ENCODE results near the gene MTA3.
"Not testable (repeated sequence)": the region's sequence is repeated elsewhere in the genome, so short reads cannot be mapped to it uniquely, and the experiment has no call there.

MTA3 gene

GRCh38 chr2:42607101-42607637, 38.7 kb downstream of the MTA3 start:
- peaks cover 17% of the 10 kb centered on the region for H3K36me3 ChIP-seq (ENCODE audit: insufficient read depth, low read length)

GRCh38 chr2:42613281-42614064, 45.0 kb downstream of the MTA3 start:
- TF ChIP-seq POLR2AphosphoS5 (IDR thresholded peaks at IDR 0.05; ENCODE audit: borderline replicate concordance, low read depth, low read length) (no peak), FOXP2 (optimal IDR thresholded peaks at IDR 0.05; ENCODE audit: control extremely low read depth, extremely low read length, insufficient read depth) (no peak), EZH2 (IDR thresholded peaks at IDR 0.05) (no peak)
- H3K27ac ChIP-seq = no peak overlapping the region
- DNase-seq (ENCODE audit: low read depth, low spot score) = no peak

More at GRCh38 chr2:42607101-42607637, 38.7 kb downstream of the MTA3 start:
- TF ChIP-seq FOXP2 (optimal IDR thresholded peaks at IDR 0.05; ENCODE audit: control extremely low read depth, extremely low read length, insufficient read depth) (no peak), POLR2AphosphoS5 (IDR thresholded peaks at IDR 0.05; ENCODE audit: borderline replicate concordance, low read depth, low read length) (no peak), EZH2 (IDR thresholded peaks at IDR 0.05) (no peak)
- DNase-seq (ENCODE audit: low read depth, low spot score) = no peak
- H3K27ac ChIP-seq = no peak overlapping the region
- H3K9ac ChIP-seq (ENCODE audit: insufficient read length) = no peak overlapping the region
- H3K9me3 ChIP-seq (ENCODE audit: low read depth, low read length) = no peaks in the 10 kb centered on the region
- no peak overlapping the region for H3K4me3 ChIP-seq

GRCh38 chr2:42614838-42615237, 46.4 kb downstream of the MTA3 start:
- Histone ChIP-seq H3K36me3 (ENCODE audit: insufficient read depth, low read length) (peaks cover 27% of the 10 kb centered on the region), H3K27ac (no peak overlapping the region), H3K9me3 (ENCODE audit: low read depth, low read length) (no peaks in the 10 kb centered on the region), H3K9ac (ENCODE audit: insufficient read length) (no peak overlapping the region), H3K4me3 (no peak overlapping the region)
- no peak for DNase-seq (ENCODE audit: low read depth, low spot score)
- TF ChIP-seq POLR2AphosphoS5 (IDR thresholded peaks at IDR 0.05; ENCODE audit: borderline replicate concordance, low read depth, low read length) (no peak), FOXP2 (optimal IDR thresholded peaks at IDR 0.05; ENCODE audit: control extremely low read depth, extremely low read length, insufficient read depth) (no peak), EZH2 (IDR thresholded peaks at IDR 0.05) (no peak)

More at GRCh38 chr2:42613281-42614064, 45.0 kb downstream of the MTA3 start:
- Histone ChIP-seq H3K4me3 (no peak overlapping the region), H3K36me3 (ENCODE audit: insufficient read depth, low read length) (peaks cover 27% of the 10 kb centered on the region), H3K9ac (ENCODE audit: insufficient read length) (no peak overlapping the region), H3K9me3 (ENCODE audit: low read depth, low read length) (no peaks in the 10 kb centered on the region)

GRCh38 chr2:42618116-42618515, 49.7 kb downstream of the MTA3 start:
- Histone ChIP-seq H3K27ac (no peak overlapping the region), H3K4me3 (no peak overlapping the region), H3K9ac (ENCODE audit: insufficient read length) (no peak overlapping the region), H3K36me3 (ENCODE audit: insufficient read depth, low read length) (peaks cover 22% of the 10 kb centered on the region), H3K9me3 (ENCODE audit: low read depth, low read length) (no peaks in the 10 kb centered on the region)
- TF ChIP-seq POLR2AphosphoS5 (IDR thresholded peaks at IDR 0.05; ENCODE audit: borderline replicate concordance, low read depth, low read length) (no peak), EZH2 (IDR thresholded peaks at IDR 0.05) (no peak), FOXP2 (optimal IDR thresholded peaks at IDR 0.05; ENCODE audit: control extremely low read depth, extremely low read length, insufficient read depth) (no peak)
- no peak for DNase-seq (ENCODE audit: low read depth, low spot score)

- Histone ChIP-seq H3K9ac (ENCODE audit: insufficient read length) (no peak overlapping the region), H3K4me3 (no peak overlapping the region), H3K36me3 (ENCODE audit: insufficient read depth, low read length) (peaks cover 16% of the 10 kb centered on the region), H3K9me3 (ENCODE audit: low read depth, low read length) (no peaks in the 10 kb centered on the region), H3K27ac (no peak overlapping the region)
- no peak for DNase-seq (ENCODE audit: low read depth, low spot score)
- TF ChIP-seq EZH2 (IDR thresholded peaks at IDR 0.05) (no peak), POLR2AphosphoS5 (IDR thresholded peaks at IDR 0.05; ENCODE audit: borderline replicate concordance, low read depth, low read length) (no peak), FOXP2 (optimal IDR thresholded peaks at IDR 0.05; ENCODE audit: control extremely low read depth, extremely low read length, insufficient read depth) (no peak)
These were observed 50.5 kb downstream of the MTA3 start for GRCh38 chr2:42618972-42619371.

- not testable (repeated sequence) for H3K9ac ChIP-seq (ENCODE audit: insufficient read length); H3K9me3 ChIP-seq (ENCODE audit: low read depth, low read length); H3K4me3 ChIP-seq; H3K27ac ChIP-seq; DNase-seq (ENCODE audit: low read depth, low spot score)
- peaks cover 12% of the 10 kb centered on the region for H3K36me3 ChIP-seq (ENCODE audit: insufficient read depth, low read length)
These were observed 53.2 kb downstream of the MTA3 start for GRCh38 chr2:42621626-42622025.

- peaks cover 12% of the 10 kb centered on the region for H3K36me3 ChIP-seq (ENCODE audit: insufficient read depth, low read length)
- TF ChIP-seq EZH2 (IDR thresholded peaks at IDR 0.05) = no peak
- no peak for TF ChIP-seq FOXP2 (optimal IDR thresholded peaks at IDR 0.05; ENCODE audit: control extremely low read depth, extremely low read length, insufficient read depth)
- TF ChIP-seq POLR2AphosphoS5 (IDR thresholded peaks at IDR 0.05; ENCODE audit: borderline replicate concordance, low read depth, low read length) = no peak
- H3K9ac ChIP-seq (ENCODE audit: insufficient read length) = no peak overlapping the region
- H3K27ac ChIP-seq = no peak overlapping the region
- no peaks in the 10 kb centered on the region for H3K9me3 ChIP-seq (ENCODE audit: low read depth, low read length)
- no peak for DNase-seq (ENCODE audit: low read depth, low spot score)
- no peak overlapping the region for H3K4me3 ChIP-seq
These were observed 54.7 kb downstream of the MTA3 start for GRCh38 chr2:42622943-42623676.

GRCh38 chr2:42624047-42624446, 55.6 kb downstream of the MTA3 start:
- DNase-seq (ENCODE audit: low read depth, low spot score) = no peak
- Histone ChIP-seq H3K27ac (no peak overlapping the region), H3K36me3 (ENCODE audit: insufficient read depth, low read length) (peaks cover 8% of the 10 kb centered on the region), H3K9me3 (ENCODE audit: low read depth, low read length) (no peaks in the 10 kb centered on the region), H3K4me3 (no peak overlapping the region), H3K9ac (ENCODE audit: insufficient read length) (no peak overlapping the region)
- no peak for TF ChIP-seq POLR2AphosphoS5 (IDR thresholded peaks at IDR 0.05; ENCODE audit: borderline replicate concordance, low read depth, low read length)
- TF ChIP-seq EZH2 (IDR thresholded peaks at IDR 0.05) = no peak
- TF ChIP-seq FOXP2 (optimal IDR thresholded peaks at IDR 0.05; ENCODE audit: control extremely low read depth, extremely low read length, insufficient read depth) = no peak

GRCh38 chr2:42628024-42628423, 59.6 kb downstream of the MTA3 start:
- not testable (repeated sequence) for H3K36me3 ChIP-seq (ENCODE audit: insufficient read depth, low read length); H3K9me3 ChIP-seq (ENCODE audit: low read depth, low read length); H3K9ac ChIP-seq (ENCODE audit: insufficient read length); H3K27ac ChIP-seq; DNase-seq (ENCODE audit: low read depth, low spot score); H3K4me3 ChIP-seq
